CD4-positive, alpha-beta memory T cell (primary cell): Measurements from ENCODE around the gene IL17RA. TPM values are rescaled to one million over a fixed set of nuclear protein-coding genes. Genes with fewer than 3 reads are reported as not detected.
A peak's percentile ranks its signal among the peaks of the same experiment; 100 is the strongest.

Experiments used
- CTCF ChIA-PET: fragments of 350-600 bp; sonication (Branson Sonifier 250); formaldehyde crosslinking; loops from one replicate; lab custom pipeline; 2021; ENCODE audit warnings: inconsistent platforms; ENCODE audit not compliant: partially characterized antibody; lab: Charles Lee
- POLR2A ChIA-PET: fragments of 350-600 bp; sonication (Branson Sonifier 250); formaldehyde crosslinking; loops from one replicate; lab custom pipeline; 2021; ENCODE audit not compliant: partially characterized antibody; lab: Charles Lee
- DNase-seq, 5 donors: peaks; one replicate each; pipeline versions ENCODE4 v3.0.0 to v3.0.0-alpha.2; 2020 to 2022; ENCODE audit warnings: mixed read lengths in 1 of 5
- H3K27ac ChIP-seq: one replicate; pipeline ENCODE4 v1.7.0; 2013; ENCODE audit warnings: low read depth, low read length
- H3K27me3 ChIP-seq: 2 replicates; pipeline ENCODE4 v1.7.0; 2013; ENCODE audit warnings: mild to moderate bottlenecking, low read length, moderate library complexity; ENCODE audit not compliant: insufficient read depth
- H3K36me3 ChIP-seq: 2 replicates; pipeline ENCODE4 v1.7.0; 2013; ENCODE audit warnings: mild to moderate bottlenecking, low read length, moderate library complexity; ENCODE audit not compliant: insufficient read depth
- H3K4me1 ChIP-seq: 2 replicates; pipeline ENCODE4 v1.7.0; 2013; ENCODE audit warnings: mild to moderate bottlenecking, low read length, moderate library complexity; ENCODE audit not compliant: insufficient read depth
- H3K4me3 ChIP-seq, 2 donors: one replicate each; pipeline ENCODE4 v1.7.0; 2013; ENCODE audit warnings: low read length in 2 of 2, mild to moderate bottlenecking in 1 of 2
- H3K9me3 ChIP-seq, 2 donors: one replicate each; pipeline ENCODE4 v1.7.0; 2013; ENCODE audit warnings: low read length in 2 of 2, control low read depth in 1 of 2; ENCODE audit not compliant: control insufficient read depth in 1 of 2
- H3K27ac Mint-ChIP-seq, 7 donors: one replicate each; pipeline ENCODE4 v1.8.0; 2020 to 2021; ENCODE audit warnings: mixed read lengths in 7 of 7, mild to moderate bottlenecking in 6 of 7, inconsistent platforms in 3 of 7, moderate library complexity in 3 of 7
- H3K27me3 Mint-ChIP-seq, 2 donors: one replicate each; pipeline ENCODE4 v1.8.0; 2020 to 2021; ENCODE audit warnings: mixed read lengths in 2 of 2
- H3K36me3 Mint-ChIP-seq, 2 donors: one replicate each; pipeline ENCODE4 v1.8.0; 2020 to 2021; ENCODE audit warnings: mixed read lengths in 2 of 2, inconsistent platforms in 1 of 2, mild to moderate bottlenecking in 1 of 2
- H3K4me1 Mint-ChIP-seq, 4 donors: one replicate each; pipeline ENCODE4 v1.8.0; 2020 to 2021; ENCODE audit warnings: mixed read lengths in 4 of 4, mild to moderate bottlenecking in 1 of 4
- H3K4me3 Mint-ChIP-seq, 8 donors: one replicate each; pipeline ENCODE4 v1.8.0; 2020 to 2021; ENCODE audit warnings: mixed read lengths in 8 of 8, mild to moderate bottlenecking in 7 of 8, moderate library complexity in 6 of 8, inconsistent platforms in 3 of 8
- H3K9me3 Mint-ChIP-seq, 8 donors: one replicate each; pipeline ENCODE4 v1.8.0; 2020 to 2021; ENCODE audit warnings: mixed read lengths in 8 of 8, mild to moderate bottlenecking in 5 of 8, inconsistent platforms in 3 of 8, moderate library complexity in 1 of 8
- intact Hi-C: fragments of 100-400 bp; cut with micrococcal nuclease; formaldehyde crosslinking; loops from one replicate; pipeline ENCODE4 v1.15.1; 2023
- polyA plus RNA-seq, 2 donors: library from polyadenylated mRNA; unstranded; fragments of 300-500 nt; fragmentation: Illumina TruSeq; gene quantifications; one replicate each; pipeline ENCODE4 v1.2.3, GENCODE V29; 2021
- total RNA-seq, 2 experiments: library from RNA; stranded (reverse); gene quantifications; one replicate each; pipeline ENCODE4 v1.2.3, GENCODE V29; 2021

The IL17RA gene
- total and polyA plus RNA-seq, 4 experiments from 2014 or later: 19.8 to 77.2 (median 55.7) TPM

DNA sequence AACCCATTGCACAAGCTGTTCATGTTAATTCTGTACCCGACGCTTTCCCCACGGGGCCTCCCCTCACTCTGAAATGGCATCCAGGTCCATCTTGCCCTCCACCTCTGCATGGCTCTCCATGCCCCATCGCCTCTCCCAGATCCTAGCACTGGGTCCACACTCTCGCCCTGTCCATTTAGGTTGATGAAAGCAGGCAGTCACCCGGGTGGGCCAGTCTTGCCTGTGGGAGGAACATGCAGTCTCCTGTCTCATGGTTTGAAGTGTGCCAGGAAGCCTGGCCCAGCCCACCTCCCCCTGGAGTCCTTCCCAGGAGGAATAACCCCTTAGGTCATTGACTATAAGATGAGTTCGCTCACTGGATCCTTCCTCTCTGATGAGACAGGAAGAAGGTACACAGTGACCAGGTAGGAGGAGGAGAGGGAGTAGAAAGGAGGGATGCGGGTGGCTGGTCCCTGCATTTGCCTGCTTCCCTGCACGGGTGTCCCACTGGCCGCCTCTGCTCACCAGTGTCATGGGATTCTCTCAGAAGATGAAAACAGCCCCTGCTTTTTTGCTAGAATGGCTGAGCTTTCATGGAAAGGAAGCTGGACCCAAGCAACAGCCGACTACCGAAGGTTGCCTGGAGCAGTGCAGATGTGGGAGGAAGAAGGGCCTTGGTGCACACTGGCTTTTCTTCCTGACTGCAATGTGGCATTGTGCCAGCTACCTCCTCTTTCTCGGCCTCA, 29.5 kb downstream of the IL17RA start:
- ChIA-PET CTCF (interaction anchor here (1.4 kb wide), 1 partner anchor 25 kb away, joined by 3 read pairs; no protein-coding TSS in a partner anchor), POLR2A (interaction anchor here (0.6 to 5.6 kb wide), 5 partner anchors 16 to 206 kb away, joined by 3 to 68 read pairs (median 3); partner anchors contain the start of gene IL17RA)
- H3K9me3 Mint-ChIP-seq: no peaks in the 10 kb centered on the region
- Histone ChIP-seq H3K4me3 (no peak overlapping the region), H3K27ac (no peak overlapping the region), H3K36me3 (peaks cover 7% of the 10 kb centered on the region), H3K4me1 (peaks cover 50% of the 10 kb centered on the region), H3K9me3 (no peaks in the 10 kb centered on the region), H3K27me3 (no peaks in the 10 kb centered on the region)
- peaks cover 0 to 4% of the 10 kb centered on the region in 2 donors for H3K27me3 Mint-ChIP-seq
- H3K4me3 Mint-ChIP-seq: peak overlapping the region in 2 of 8 donors; percentile 18 to 32
- DNase-seq: no peak
- intact Hi-C loops: loop anchor here (2.0 kb wide), 1 partner anchor 16 kb away; no protein-coding TSS in a partner anchor
- peaks cover 53 to 75% (median 63%) of the 10 kb centered on the region in 4 donors for H3K4me1 Mint-ChIP-seq
- peak overlapping the region; percentile 22 to 95 (median 66) for H3K27ac Mint-ChIP-seq
- peaks cover 8 to 16% of the 10 kb centered on the region in 2 donors for H3K36me3 Mint-ChIP-seq

DNA sequence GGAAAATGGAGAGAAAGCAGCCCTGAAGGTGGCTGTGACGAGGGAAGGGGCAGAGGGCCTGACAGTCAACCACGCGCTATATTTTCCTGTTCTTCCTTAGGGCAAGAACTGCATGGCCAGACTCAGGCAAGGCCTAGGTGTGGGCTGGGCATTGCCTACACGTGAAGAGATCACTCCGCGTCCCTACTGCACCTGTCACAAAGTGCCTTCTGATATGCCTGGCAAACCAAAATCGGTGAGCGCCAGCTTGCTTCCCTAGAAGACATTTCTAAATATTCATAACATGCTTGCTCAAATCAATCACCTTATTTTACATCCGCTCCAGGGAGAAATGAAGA, 30.1 kb downstream of the IL17RA start:
- Histone ChIP-seq H3K27ac (no peak overlapping the region), H3K4me3 (no peak overlapping the region), H3K9me3 (no peaks in the 10 kb centered on the region), H3K27me3 (no peaks in the 10 kb centered on the region), H3K4me1 (peaks cover 55% of the 10 kb centered on the region), H3K36me3 (peaks cover 3% of the 10 kb centered on the region)
- ChIA-PET POLR2A (interaction anchor here (0.6 to 5.6 kb wide), 4 partner anchors 16 to 206 kb away, joined by 3 to 68 read pairs (median 5); partner anchors contain the start of gene IL17RA), CTCF (interaction anchor here (1.4 kb wide), 1 partner anchor 26 kb away, joined by 3 read pairs; no protein-coding TSS in a partner anchor)
- Mint-ChIP-seq H3K4me1 (peaks cover 53 to 72% (median 63%) of the 10 kb centered on the region in 4 donors), H3K27ac (peak overlapping the region in 4 of 7 donors; percentile 52 to 95 (median 74)), H3K9me3 (no peaks in the 10 kb centered on the region), H3K36me3 (peaks cover 5 to 13% of the 10 kb centered on the region in 2 donors), H3K4me3 (peak overlapping the region in 1 of 8 donors; percentile 18), H3K27me3 (peaks cover 0 to 4% of the 10 kb centered on the region in 2 donors)
- DNase-seq: no peak
- intact Hi-C loops: loop anchor here (2.0 kb wide), 1 partner anchor 16 kb away; no protein-coding TSS in a partner anchor

DNA sequence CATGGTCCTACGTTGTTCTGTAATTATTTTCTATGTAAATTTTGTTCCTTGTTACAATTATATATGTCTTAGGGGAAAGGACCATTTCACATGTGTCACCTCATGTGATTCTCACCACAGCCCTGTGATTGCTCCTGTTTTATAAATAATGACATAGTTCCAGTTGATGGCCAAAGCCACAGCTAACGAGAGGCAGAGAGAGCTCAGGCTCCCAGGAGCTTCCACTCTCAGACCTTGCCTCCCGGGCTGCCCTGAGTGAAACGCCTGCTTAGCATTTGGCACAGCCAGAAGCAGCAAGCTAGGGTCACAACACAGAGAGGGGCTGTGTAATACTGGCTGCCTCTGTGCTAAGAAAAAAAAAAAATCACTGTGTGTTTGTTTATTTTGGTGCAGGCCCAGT, 30.4 kb downstream of the IL17RA start:
- CTCF ChIA-PET: interaction anchor here (1.1 to 3.4 kb wide), 3 partner anchors 27 to 56 kb away, joined by 3 to 15 read pairs (median 4); no protein-coding TSS in a partner anchor
- Histone ChIP-seq H3K9me3 (no peaks in the 10 kb centered on the region), H3K27ac (no peak overlapping the region), H3K4me1 (peaks cover 56% of the 10 kb centered on the region), H3K27me3 (no peaks in the 10 kb centered on the region), H3K36me3 (no peaks in the 10 kb centered on the region), H3K4me3 (no peak overlapping the region)
- Mint-ChIP-seq H3K4me3 (peak overlapping the region in 2 of 8 donors; percentile 29 to 88), H3K27me3 (peaks cover 0 to 4% of the 10 kb centered on the region in 2 donors), H3K36me3 (peaks cover 4 to 11% of the 10 kb centered on the region in 2 donors), H3K4me1 (peaks cover 53 to 72% (median 62%) of the 10 kb centered on the region in 4 donors), H3K9me3 (no peaks in the 10 kb centered on the region), H3K27ac (peak overlapping the region in 6 of 7 donors; percentile 43 to 95 (median 87))
- DNase-seq: no peak
- POLR2A ChIA-PET: interaction anchor here (0.6 to 5.6 kb wide), 3 partner anchors 17 to 205 kb away, joined by 3 to 68 read pairs (median 3); partner anchors contain the start of gene IL17RA
- intact Hi-C loops: loop anchor here (2.0 kb wide), 1 partner anchor 16 kb away; no protein-coding TSS in a partner anchor

DNA sequence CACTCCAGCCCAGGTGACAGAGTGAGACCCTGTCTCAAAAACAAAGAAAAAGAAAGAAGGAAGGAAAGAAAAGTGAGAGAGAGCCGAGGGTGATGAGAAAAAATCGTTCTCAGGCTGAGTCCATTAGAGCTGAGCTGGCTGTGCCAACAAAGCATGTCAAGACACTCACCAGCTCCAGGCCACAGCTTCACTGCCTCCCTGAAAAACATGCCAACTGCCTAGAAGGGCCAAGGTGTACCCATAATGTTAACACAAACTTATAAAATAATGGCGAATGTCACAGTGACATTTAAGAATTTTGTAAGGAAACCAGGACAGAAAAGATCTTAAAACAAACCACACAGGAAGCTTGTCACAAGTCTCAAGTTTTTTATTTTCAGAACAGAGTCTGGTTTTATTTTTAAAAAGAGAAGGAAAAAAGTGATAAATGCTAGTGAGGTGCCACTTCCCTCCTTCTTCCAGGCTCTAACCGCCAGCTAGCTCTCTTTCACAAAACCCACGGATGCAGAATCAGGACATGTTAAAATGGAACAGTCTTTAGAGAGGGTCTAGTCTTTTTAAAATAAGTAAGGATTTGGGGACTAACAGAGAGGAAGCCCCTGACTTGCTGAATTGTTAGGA, 31.3 kb downstream of the IL17RA start:
- Histone ChIP-seq H3K9me3 (no peaks in the 10 kb centered on the region), H3K36me3 (no peaks in the 10 kb centered on the region), H3K27me3 (no peaks in the 10 kb centered on the region), H3K4me3 (peak overlapping the region; percentile 5 to 9), H3K27ac (peak overlapping the region; percentile 36), H3K4me1 (peaks cover 56% of the 10 kb centered on the region)
- intact Hi-C loops: loop anchor here (2.0 kb wide), 1 partner anchor 17 kb away; no protein-coding TSS in a partner anchor
- Mint-ChIP-seq H3K4me1 (peaks cover 53 to 69% (median 60%) of the 10 kb centered on the region in 4 donors), H3K4me3 (peak overlapping the region; percentile 29 to 88 (median 76)), H3K27ac (peak overlapping the region; percentile 65 to 95 (median 86)), H3K9me3 (no peaks in the 10 kb centered on the region), H3K27me3 (peaks cover 0 to 4% of the 10 kb centered on the region in 2 donors), H3K36me3 (peaks cover 2 to 5% of the 10 kb centered on the region in 2 donors)
- ChIA-PET CTCF (interaction anchor here (1.0 to 3.4 kb wide), 7 partner anchors 8 to 55 kb away, joined by 3 to 15 read pairs (median 4); no protein-coding TSS in a partner anchor), POLR2A (interaction anchor here (0.7 to 5.6 kb wide), 4 partner anchors 9 to 29 kb away, joined by 3 to 68 read pairs (median 11); partner anchors contain the start of gene IL17RA)
- no peak for DNase-seq

DNA sequence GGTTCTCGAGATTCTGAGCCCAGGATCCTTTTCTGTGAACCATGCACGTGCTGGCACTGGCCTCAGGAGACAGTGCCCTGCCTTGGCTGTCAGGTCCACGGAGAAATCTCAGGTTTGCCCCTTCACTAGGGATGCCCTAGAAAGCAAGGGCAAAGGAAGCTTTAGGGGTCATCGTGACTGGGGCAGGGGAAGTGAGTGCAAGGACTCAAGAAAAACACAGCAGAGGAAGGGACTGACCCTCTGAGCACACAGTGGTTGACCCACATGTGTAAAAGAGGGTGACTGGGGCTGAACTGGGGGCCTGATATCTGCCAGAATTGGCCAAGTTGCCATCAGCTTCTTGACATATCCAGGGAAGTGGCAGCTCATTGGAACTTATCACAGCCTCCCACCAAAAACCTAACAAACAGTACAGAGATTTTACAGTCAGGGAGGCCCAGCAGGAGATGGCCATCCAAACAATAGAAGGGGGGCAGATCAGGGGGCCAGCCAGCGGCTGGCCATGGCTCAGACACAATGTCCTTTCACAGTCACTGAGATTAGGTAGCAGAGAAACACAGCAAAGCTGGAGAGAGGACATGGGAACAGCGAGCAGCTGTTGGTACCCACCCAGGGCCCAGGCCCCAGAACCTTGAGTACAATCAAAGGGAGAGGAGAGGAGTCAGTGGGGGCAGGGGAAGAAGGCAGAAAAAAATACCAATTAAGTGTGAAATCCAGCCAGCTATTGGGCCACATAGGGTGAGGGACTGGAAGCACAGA, 32.0 kb downstream of the IL17RA start:
- H3K4me3 ChIP-seq: peak overlapping the region; percentile 5 to 9
- ChIA-PET POLR2A (interaction anchor here (0.7 to 5.6 kb wide), 5 partner anchors 10 to 30 kb away, joined by 3 to 68 read pairs (median 5); partner anchors contain the start of gene IL17RA), CTCF (interaction anchor here (0.5 to 3.4 kb wide), 7 partner anchors 9 to 91 kb away, joined by 3 to 15 read pairs (median 4); no protein-coding TSS in a partner anchor)
- Mint-ChIP-seq H3K4me1 (peaks cover 51 to 68% (median 58%) of the 10 kb centered on the region in 4 donors), H3K4me3 (peak overlapping the region in 7 of 8 donors; percentile 55 to 88 (median 79)), H3K36me3 (no peaks in the 10 kb centered on the region), H3K9me3 (no peaks in the 10 kb centered on the region), H3K27me3 (peaks cover 0 to 4% of the 10 kb centered on the region in 2 donors), H3K27ac (peak overlapping the region; percentile 65 to 95 (median 86))
- H3K36me3 ChIP-seq: no peaks in the 10 kb centered on the region
- no peaks in the 10 kb centered on the region for H3K9me3 ChIP-seq
- intact Hi-C loops: loop anchor here (1.0 kb wide), 1 partner anchor 101 kb away; no protein-coding TSS in a partner anchor
- no peak for DNase-seq
- H3K27ac ChIP-seq: peak overlapping the region; percentile 36
- H3K4me1 ChIP-seq: peaks cover 61% of the 10 kb centered on the region
- peaks cover 4% of the 10 kb centered on the region for H3K27me3 ChIP-seq

DNA sequence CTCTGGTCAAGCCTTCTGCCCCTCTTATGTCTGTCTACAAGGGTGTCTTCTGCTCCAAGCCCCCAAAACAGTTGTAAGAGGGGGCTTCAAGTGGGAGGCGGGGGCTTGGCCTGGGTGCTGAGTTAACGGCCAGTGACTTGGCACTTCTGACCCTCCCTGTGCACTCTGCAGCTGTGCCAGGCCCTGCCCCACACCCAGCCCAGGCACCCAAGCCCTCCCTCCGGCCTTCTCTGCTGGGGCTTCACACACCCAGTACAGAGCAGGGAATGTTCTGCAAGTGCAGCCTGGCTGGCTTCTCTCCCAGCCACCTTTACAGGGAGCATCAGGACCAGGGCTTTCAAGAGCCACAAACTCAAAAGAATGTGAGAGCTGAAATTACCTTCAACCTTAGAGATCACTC, 32.6 kb downstream of the IL17RA start:
- peaks cover 50 to 72% (median 60%) of the 10 kb centered on the region in 4 donors for H3K4me1 Mint-ChIP-seq
- ChIA-PET CTCF (interaction anchor here (0.5 to 3.4 kb wide), 3 partner anchors 29 to 91 kb away, joined by 3 to 15 read pairs (median 4); no protein-coding TSS in a partner anchor), POLR2A (interaction anchor here (1.0 to 5.6 kb wide), 4 partner anchors 11 to 54 kb away, joined by 3 to 68 read pairs (median 10); partner anchors contain the start of gene IL17RA)
- H3K4me3 ChIP-seq: no peak overlapping the region
- H3K36me3 ChIP-seq: no peaks in the 10 kb centered on the region
- peaks cover 4 to 8% of the 10 kb centered on the region in 2 donors for H3K27me3 Mint-ChIP-seq
- H3K27me3 ChIP-seq: peaks cover 10% of the 10 kb centered on the region
- H3K4me3 Mint-ChIP-seq: peak overlapping the region; percentile 66 to 86 (median 78)
- H3K9me3 ChIP-seq: no peaks in the 10 kb centered on the region
- H3K27ac ChIP-seq: no peak overlapping the region
- no peaks in the 10 kb centered on the region for H3K36me3 Mint-ChIP-seq
- intact Hi-C loops: loop anchor here (1.0 kb wide), 1 partner anchor 100 kb away; no protein-coding TSS in a partner anchor
- peaks cover 65% of the 10 kb centered on the region for H3K4me1 ChIP-seq
- no peaks in the 10 kb centered on the region for H3K9me3 Mint-ChIP-seq
- peak overlapping the region; percentile 63 to 95 (median 81) for H3K27ac Mint-ChIP-seq
- no peak for DNase-seq
